GM13977 (cell line): ENCODE data around the gene LHFPL2.

ENCODE experiments used
- DNase-seq: peaks from one replicate; pipeline ENCODE4 v3.0.0; 2012; ENCODE audit warnings: low spot score
- CTCF ChIP-seq: IDR thresholded peaks from 2 replicates; pipeline ENCODE4 v1.5.1; 2012; ENCODE audit warnings: mild to moderate bottlenecking, control low read depth; ENCODE audit not compliant: insufficient read depth; ENCODE audit errors: extremely low read depth, missing control alignments
- in situ Hi-C: fragments of 300-500 bp; cut with MboI; formaldehyde crosslinking; loops from one replicate; pipeline ENCODE4 v1.12.0; 2022; ENCODE audit warnings: low sequenced_read_pairs, low pct_unique_long_range_greater_than_20kb, mixed read lengths, inconsistent platforms; ENCODE audit not compliant: unreplicated experiment

The LHFPL2 gene

DNA sequence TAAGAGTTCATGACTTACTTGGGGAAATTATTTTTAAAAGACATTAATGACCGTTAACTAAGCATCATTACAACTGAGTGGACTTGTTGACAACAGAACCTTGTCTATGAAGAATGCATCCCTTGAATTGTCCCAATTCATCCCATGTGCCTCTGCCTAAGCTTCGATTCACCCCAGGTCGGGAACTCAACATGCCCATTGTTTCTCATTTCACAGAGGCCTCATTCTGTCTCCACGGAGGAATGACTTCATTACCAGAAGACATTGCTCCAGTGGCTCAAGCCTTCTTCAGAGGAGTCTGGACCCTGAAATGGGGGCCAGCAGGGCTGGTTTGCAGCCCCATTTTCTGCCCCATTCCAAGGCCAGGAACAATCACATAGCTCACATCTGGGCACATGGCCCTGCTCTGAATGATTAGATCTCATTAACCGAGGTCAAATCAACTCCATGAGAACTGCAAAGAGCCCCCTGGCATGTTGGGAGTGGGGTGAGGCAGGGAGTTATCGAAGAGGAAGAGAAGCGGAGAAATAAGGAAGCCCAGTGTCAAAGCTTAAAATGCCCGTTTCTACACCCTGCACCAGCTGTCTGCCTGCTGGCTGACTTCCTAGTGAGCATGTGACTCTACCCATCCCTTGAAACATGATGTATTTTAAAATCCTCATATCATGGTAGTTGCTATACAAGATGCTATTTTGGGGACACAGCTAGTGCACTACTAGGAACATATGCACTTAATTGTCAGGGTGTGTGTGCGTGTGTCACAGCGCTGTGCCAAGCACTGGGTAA lies 137.3 kb downstream of the LHFPL2 start:
- in situ Hi-C loops: no loop called here
- no peak for DNase-seq
- TF ChIP-seq CTCF: no peak

DNA sequence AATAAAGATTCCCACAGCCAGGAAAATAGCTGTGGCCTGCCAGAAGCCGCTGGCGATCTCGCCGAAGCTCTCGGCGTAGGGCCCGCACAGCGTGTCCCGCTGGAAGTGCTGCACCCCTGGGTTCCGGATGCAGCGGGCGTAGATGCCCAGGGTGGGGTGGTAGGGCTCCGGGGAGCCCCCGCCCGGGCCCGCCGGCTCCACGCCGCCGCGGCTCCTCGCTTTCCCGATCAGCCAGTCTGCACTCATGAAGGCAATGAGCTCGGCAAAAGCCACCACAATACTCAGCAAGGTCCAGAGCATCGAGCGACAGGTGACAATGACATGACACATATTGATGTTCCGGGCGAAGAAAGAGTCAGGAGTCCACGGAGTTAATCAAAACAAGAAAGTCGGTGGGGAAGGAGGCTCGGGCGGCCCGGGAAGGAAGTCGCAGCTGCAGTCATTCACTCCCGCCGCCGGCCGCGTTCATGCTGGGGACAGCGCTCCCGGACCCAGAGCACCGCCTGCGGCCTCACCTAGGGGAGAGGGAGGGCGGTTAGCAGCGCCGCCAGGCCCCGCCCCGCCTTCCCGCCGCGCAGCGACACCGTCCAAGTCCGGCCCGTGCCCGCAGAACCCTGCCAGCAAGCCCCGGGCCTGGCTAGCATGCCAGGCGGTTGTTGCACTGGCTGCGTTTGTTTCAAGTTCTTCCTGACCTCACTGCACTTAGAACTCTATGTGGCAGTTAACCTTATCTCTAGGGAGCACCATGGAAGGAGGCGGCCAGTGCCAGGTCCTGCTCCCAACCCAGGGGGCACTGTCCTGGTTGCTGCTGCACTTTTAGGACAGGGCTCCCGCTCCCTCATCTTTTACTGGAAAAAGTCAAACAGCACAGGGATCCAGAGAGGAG lies 138.4 kb downstream of the LHFPL2 start:
- peak; percentile 76 for DNase-seq
- in situ Hi-C loops: no loop called here
- TF ChIP-seq CTCF: peak; percentile 6

GRCh38 chr5:78509145-78509865 lies 139.3 kb downstream of the LHFPL2 start:
- TF ChIP-seq CTCF: no peak
- in situ Hi-C loops: no loop called here
- DNase-seq: no peak

- DNase-seq: no peak
- in situ Hi-C loops: no loop called here
- TF ChIP-seq CTCF: no peak
These were observed 140.3 kb downstream of the LHFPL2 start for GRCh38 chr5:78508186-78508765.

GRCh38 chr5:78507531-78507930 lies 141.0 kb downstream of the LHFPL2 start:
- in situ Hi-C loops: no loop called here

More at GRCh38 chr5:78507531-78507930, 141.0 kb downstream of the LHFPL2 start:
- DNase-seq: no peak
- no peak for TF ChIP-seq CTCF
